MM.1S (cell line): Measurements from ENCODE around the gene COL4A3.
A peak's percentile ranks its signal among the peaks of the same experiment; 100 is the strongest.

ENCODE experiments used
- DNase-seq: peaks from one replicate; pipeline ENCODE4 v3.0.0-alpha.2; 2015
- H2AFZ ChIP-seq: fragments of 300-600 bp; sonication (generic); 2 replicates; pipeline ENCODE4 v1.6.0; 2016; ENCODE audit warnings: antibody characterized with exemption, low read length
- H3F3A ChIP-seq: fragments of 300-600 bp; sonication (generic); 2 replicates; pipeline ENCODE4 v1.6.1; 2016; ENCODE audit warnings: mild to moderate bottlenecking, antibody characterized with exemption, low read length, moderate library complexity, mixed read lengths; ENCODE audit not compliant: insufficient read depth
- H3K27ac ChIP-seq: fragments of 300-600 bp; sonication (generic); 2 replicates; pipeline ENCODE4 v1.5.1; 2016; ENCODE audit warnings: mild to moderate bottlenecking, low read length
- H3K27me3 ChIP-seq: fragments of 300-600 bp; sonication (generic); replicated peaks from 2 replicates; pipeline ENCODE4 v1.6.0; 2016; ENCODE audit warnings: low read length; ENCODE audit not compliant: insufficient read depth
- H3K36me3 ChIP-seq: fragments of 300-600 bp; sonication (generic); replicated peaks from 2 replicates; pipeline ENCODE4 v1.6.1; 2016; ENCODE audit warnings: mild to moderate bottlenecking, low read length, mixed read lengths; ENCODE audit not compliant: insufficient read depth
- H3K4me1 ChIP-seq: fragments of 300-600 bp; sonication (generic); 2 replicates; pipeline ENCODE4 v1.6.1; 2016; ENCODE audit warnings: low read length, mixed read lengths
- H3K4me2 ChIP-seq: fragments of 300-600 bp; sonication (generic); 2 replicates; pipeline ENCODE4 v1.6.0; 2016; ENCODE audit warnings: low read depth, low read length
- H3K4me3 ChIP-seq: fragments of 300-600 bp; sonication (generic); 2 replicates; pipeline ENCODE4 v1.5.1; 2016; ENCODE audit warnings: low read length, mixed read lengths
- H3K79me2 ChIP-seq: fragments of 300-600 bp; sonication (generic); 2 replicates; pipeline ENCODE4 v1.6.1; 2016; ENCODE audit warnings: mixed run types, low read length, mixed read lengths
- H3K9ac ChIP-seq: fragments of 300-600 bp; sonication (generic); 2 replicates; pipeline ENCODE4 v1.6.1; 2016; ENCODE audit warnings: low read length, mixed read lengths
- H3K9me2 ChIP-seq: fragments of 300-600 bp; sonication (generic); replicated peaks from 2 replicates; pipeline ENCODE4 v1.6.1; 2016; ENCODE audit warnings: mild to moderate bottlenecking, low read length, mixed read lengths; ENCODE audit not compliant: insufficient read depth
- H3K9me3 ChIP-seq: fragments of 300-600 bp; sonication (generic); replicated peaks from 2 replicates; pipeline ENCODE4 v1.6.1; 2016; ENCODE audit warnings: mild to moderate bottlenecking, low read length, mixed read lengths; ENCODE audit not compliant: insufficient read depth
- H4K20me1 ChIP-seq: fragments of 300-600 bp; sonication (generic); 2 replicates; pipeline ENCODE4 v1.6.1; 2016; ENCODE audit warnings: mild to moderate bottlenecking, low read length, moderate library complexity, mixed read lengths; ENCODE audit not compliant: insufficient read depth
- EZH2 ChIP-seq: fragments of 300-600 bp; sonication (generic); optimal IDR thresholded peaks from 2 replicates; pipeline ENCODE3; 2017; ENCODE audit warnings: low read depth, mild to moderate bottlenecking, antibody characterized with exemption, low read length, mixed read lengths
- EZH2phosphoT487 ChIP-seq: fragments of 300-600 bp; sonication (generic); IDR thresholded peaks from 2 replicates; pipeline ENCODE4 v1.6.1; 2018; ENCODE audit warnings: antibody characterized with exemption, low read length
- TF ChIP-seq, protein P1 (sequence below): fragments of 300-600 bp; sonication (generic); IDR thresholded peaks from 2 replicates; pipeline ENCODE4 v1.5.1; 2016; ENCODE audit warnings: antibody characterized with exemption, low read length, mixed read lengths

The COL4A3 gene

GRCh38 chr2:227160164-227160563, 4.3 kb upstream of the COL4A3 start:
- no peaks in the 10 kb centered on the region for H4K20me1 ChIP-seq
- no peak overlapping the region for H2AFZ ChIP-seq
- no peak for TF ChIP-seq EZH2
- TF ChIP-seq EZH2phosphoT487 = no peak
- TF ChIP-seq, protein P1, sequence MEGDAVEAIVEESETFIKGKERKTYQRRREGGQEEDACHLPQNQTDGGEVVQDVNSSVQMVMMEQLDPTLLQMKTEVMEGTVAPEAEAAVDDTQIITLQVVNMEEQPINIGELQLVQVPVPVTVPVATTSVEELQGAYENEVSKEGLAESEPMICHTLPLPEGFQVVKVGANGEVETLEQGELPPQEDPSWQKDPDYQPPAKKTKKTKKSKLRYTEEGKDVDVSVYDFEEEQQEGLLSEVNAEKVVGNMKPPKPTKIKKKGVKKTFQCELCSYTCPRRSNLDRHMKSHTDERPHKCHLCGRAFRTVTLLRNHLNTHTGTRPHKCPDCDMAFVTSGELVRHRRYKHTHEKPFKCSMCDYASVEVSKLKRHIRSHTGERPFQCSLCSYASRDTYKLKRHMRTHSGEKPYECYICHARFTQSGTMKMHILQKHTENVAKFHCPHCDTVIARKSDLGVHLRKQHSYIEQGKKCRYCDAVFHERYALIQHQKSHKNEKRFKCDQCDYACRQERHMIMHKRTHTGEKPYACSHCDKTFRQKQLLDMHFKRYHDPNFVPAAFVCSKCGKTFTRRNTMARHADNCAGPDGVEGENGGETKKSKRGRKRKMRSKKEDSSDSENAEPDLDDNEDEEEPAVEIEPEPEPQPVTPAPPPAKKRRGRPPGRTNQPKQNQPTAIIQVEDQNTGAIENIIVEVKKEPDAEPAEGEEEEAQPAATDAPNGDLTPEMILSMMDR = no peak
- H3K27ac ChIP-seq = no peak overlapping the region
- peaks cover 38% of the 10 kb centered on the region for H3K79me2 ChIP-seq
- H3K27me3 ChIP-seq = no peaks in the 10 kb centered on the region
- DNase-seq = no peak
- peaks cover 22% of the 10 kb centered on the region for H3F3A ChIP-seq
- H3K9me2 ChIP-seq = no peaks in the 10 kb centered on the region
- no peaks in the 10 kb centered on the region for H3K9me3 ChIP-seq
- H3K36me3 ChIP-seq = no peaks in the 10 kb centered on the region
- H3K9ac ChIP-seq = no peak overlapping the region
- no peak overlapping the region for H3K4me3 ChIP-seq
- H3K4me2 ChIP-seq = no peak overlapping the region
- peaks cover 20% of the 10 kb centered on the region for H3K4me1 ChIP-seq

DNA sequence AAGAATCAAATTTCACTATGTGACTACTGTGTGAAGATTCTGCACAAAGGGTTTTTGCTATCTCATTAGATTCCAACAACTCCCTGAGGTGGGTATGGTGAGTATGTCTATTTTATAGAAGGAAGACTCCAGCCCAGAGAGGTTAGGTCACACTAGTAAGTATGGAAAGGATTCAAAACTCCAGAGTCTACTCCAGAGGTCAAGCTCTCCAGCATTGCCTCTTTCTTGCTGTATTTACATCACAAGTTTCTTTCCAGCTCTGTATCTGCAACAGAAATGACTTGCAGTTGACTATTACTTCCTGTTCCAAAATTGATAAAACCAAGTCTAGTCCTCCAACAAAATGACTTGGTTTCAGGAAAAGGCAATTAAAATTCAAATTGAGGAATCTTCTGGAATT, 2.5 kb upstream of the COL4A3 start:
- H3K36me3 ChIP-seq = no peaks in the 10 kb centered on the region
- H3K9me3 ChIP-seq = no peaks in the 10 kb centered on the region
- H3K4me3 ChIP-seq = no peak overlapping the region
- H3K79me2 ChIP-seq = peaks cover 52% of the 10 kb centered on the region
- H3K27me3 ChIP-seq = no peaks in the 10 kb centered on the region
- no peak for DNase-seq
- no peak overlapping the region for H3K4me2 ChIP-seq
- H4K20me1 ChIP-seq = no peaks in the 10 kb centered on the region
- H3K4me1 ChIP-seq = peaks cover 30% of the 10 kb centered on the region
- no peak for TF ChIP-seq EZH2
- TF ChIP-seq EZH2phosphoT487 = no peak
- TF ChIP-seq, protein P1 = no peak
- no peak overlapping the region for H2AFZ ChIP-seq
- H3K27ac ChIP-seq = no peak overlapping the region
- H3K9ac ChIP-seq = no peak overlapping the region
- H3F3A ChIP-seq = peaks cover 23% of the 10 kb centered on the region
- no peaks in the 10 kb centered on the region for H3K9me2 ChIP-seq

- Histone ChIP-seq H3K79me2 (peaks cover 59% of the 10 kb centered on the region), H3K9me3 (no peaks in the 10 kb centered on the region), H3K4me3 (peak overlapping the region; percentile 98), H2AFZ (peak overlapping the region; percentile 95), H3K4me2 (peak overlapping the region; percentile 94), H4K20me1 (no peaks in the 10 kb centered on the region), H3K9ac (peak overlapping the region; percentile 92), H3K4me1 (peaks cover 30% of the 10 kb centered on the region), H3K27me3 (no peaks in the 10 kb centered on the region), H3K27ac (peak overlapping the region; percentile 95), H3K9me2 (no peaks in the 10 kb centered on the region), H3K36me3 (no peaks in the 10 kb centered on the region), H3F3A (peaks cover 23% of the 10 kb centered on the region)
- DNase-seq = peak; percentile 86
- TF ChIP-seq, protein P1 = no peak
- TF ChIP-seq EZH2phosphoT487 (no peak), EZH2 (no peak)
Observed at GRCh38 chr2:227163485-227163997, 883 bp upstream of the COL4A3 start.
